GM19240 (cell line): ENCODE results near the gene ARPC5.

Experiments
- DNase-seq: peaks from one replicate; pipeline ENCODE4 v3.0.0; 2011; ENCODE audit warnings: low spot score; ENCODE audit not compliant: insufficient read length

ARPC5 gene

GRCh38 chr1:183586455-183586854 lies 49.1 kb downstream of the ARPC5 start:
- no peak for DNase-seq

DNA sequence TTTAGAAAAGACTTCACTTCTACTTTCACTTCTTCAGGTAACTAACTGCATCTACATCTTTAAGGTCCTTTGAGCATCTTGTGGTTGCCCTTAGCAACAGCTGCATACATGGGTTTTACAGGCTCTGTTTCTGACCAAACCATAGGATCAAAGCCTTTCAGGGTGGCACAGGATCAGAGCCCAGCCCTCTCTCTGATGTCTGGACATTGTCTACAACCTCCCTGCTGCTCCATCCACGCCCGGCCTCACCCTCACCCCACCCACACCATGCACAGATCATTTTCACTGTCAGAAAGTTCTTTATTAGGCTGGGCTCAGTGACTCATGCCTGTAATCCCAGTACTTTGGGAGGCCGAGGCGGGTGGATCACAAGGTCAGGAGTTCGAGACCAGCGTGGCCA lies 50.5 kb downstream of the ARPC5 start:
- DNase-seq = no peak

GRCh38 chr1:183584147-183584546 lies 51.4 kb downstream of the ARPC5 start:
- DNase-seq = no peak

DNA sequence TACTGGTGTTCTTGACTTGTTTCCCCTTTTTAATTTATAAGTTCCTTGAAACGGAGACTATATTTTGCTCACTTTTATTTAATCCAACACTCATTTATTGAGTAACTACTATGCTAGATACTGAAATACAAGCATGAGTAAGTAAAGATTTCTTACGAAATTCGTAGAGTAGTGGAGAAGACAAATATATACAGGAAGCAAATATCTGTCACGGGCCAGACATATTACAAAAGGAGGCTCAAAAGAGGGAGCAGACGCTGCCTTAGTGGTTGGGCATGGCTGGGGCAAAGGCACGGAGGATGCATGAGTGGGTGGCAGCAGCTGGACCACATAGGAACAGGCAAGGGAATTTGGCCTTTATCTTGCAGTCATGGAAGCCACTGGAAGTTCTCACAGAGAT lies 52.1 kb downstream of the ARPC5 start:
- no peak for DNase-seq

DNA sequence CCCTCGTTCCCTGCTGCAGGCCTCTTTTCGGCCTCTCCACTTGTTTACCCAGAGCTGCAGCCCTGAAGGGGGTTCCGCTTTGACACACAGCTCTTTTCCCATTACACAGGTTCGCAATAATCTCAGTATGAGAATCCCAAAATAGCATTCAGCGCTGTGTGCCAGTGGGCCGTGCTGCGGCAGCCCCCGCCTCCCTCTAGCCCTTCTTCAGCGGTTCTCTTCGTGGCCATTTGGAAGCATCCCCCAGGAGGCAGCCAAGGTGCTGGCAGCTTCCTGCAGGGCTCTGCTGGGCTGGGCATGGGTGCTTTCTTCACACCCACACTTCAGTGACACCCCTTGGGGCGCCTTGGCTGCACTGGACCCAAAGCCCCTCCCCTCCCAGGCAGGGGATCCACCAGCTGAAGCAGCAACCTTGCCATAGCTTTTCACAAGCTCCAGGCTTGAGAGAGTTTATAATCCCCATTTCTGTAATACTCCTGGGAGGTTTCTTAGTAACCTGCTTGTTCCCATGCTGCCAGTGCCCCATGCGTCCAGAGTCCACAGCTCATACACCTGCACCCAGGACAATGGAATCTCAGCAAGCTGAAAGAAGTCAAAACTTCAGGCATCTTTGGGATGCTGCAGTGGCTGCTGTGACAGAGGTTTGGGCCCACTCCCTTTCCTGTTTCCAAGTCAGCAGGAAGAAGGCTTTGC lies 53.4 kb downstream of the ARPC5 start:
- no peak for DNase-seq

DNA sequence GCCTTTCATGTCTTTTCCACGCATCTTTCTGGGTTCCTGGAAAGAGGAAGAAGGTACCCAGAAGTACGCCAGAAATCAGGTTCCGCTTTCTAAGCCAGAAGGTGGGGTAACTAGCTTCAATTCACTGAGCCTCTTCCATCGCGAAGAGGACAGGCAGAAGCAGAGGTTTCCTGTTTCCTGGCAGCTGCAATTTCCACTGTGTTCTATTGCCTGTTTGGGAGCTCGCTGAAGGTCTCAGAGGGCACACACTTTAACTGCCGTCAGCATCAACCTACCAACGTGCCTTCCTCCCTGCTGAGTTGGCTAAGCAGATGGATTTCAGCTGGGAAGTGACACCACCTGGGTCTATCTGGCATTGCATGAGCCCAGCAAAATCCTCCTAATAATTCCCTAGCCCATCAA lies 55.3 kb downstream of the ARPC5 start:
- no peak for DNase-seq

DNA sequence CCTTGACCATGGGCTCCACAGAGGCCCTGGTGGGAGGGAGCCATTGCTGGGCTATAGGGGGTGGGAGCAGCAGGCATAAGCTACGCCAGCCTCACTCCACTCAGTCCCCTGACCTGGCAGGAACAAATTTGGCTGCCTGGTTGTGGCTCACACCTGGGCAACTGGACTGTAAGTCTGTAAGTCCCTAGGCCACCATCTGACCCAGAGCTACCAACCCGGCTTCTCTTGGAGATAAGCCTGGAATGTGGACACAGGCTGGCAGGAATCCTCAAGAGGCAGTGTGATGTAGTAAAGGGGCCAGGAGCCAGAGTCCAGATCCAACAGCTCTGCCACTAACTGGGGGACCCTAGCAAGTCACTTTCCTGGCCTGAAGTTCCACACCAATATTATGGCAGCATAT lies 56.7 kb downstream of the ARPC5 start:
- no peak for DNase-seq

GRCh38 chr1:183577897-183578465 lies 57.6 kb downstream of the ARPC5 start:
- DNase-seq = no peak

- DNase-seq = no peak
Observed at GRCh38 chr1:183576537-183576936, 59.0 kb downstream of the ARPC5 start.

- no peak for DNase-seq
Observed at GRCh38 chr1:183575606-183576005, 60.0 kb downstream of the ARPC5 start.

DNA sequence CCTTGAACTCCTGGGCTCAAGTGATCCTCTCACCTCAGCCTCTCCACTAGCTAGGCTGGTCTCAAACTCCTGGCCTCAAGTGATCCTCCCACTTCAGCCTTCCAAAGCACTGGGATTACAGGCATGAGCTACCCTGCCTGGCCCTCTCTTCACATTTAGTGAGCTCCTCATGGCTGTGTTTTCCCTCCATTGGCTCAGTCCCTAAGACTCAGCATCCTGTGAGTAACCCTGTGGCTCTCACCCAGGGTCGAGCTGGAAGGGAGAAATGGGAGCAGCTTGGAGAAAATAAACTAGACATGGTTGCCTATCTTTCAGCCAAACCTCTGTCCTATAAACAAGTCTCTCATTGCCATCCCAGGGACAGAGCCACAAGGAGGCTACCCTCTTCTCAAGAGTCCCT lies 62.9 kb downstream of the ARPC5 start:
- no peak for DNase-seq

DNA sequence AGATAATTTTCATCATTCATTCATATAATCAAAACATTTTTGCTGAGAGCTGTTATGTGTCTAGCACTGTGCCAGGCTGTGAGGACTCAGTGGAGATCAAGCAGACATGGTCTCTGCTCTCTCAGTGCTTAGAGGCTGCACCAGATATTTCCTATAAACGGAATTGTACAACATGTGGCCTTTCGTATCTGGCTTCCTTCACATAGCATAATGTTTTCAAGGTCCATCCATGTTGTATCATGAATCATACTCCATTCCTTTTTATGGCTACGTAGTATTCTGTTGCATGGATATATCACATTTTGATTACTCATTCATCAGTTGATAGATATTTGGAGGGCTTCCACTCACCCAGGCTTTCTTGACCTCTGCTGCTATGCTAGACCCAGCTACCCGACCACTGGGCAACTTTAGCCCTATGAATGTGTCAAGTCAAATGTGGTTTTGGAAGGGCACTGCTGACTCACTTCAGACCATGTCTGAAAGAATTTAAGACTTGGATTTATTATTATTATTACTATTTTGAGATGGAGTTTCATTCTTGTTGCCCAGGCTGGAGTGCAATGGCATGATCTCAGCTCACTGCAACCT lies 63.8 kb downstream of the ARPC5 start:
- DNase-seq = no peak
